GM19452 (cell line): ENCODE results near the gene LRP1-AS.

Source experiments
- ATAC-seq: cut with Tn5 transposase; IDR thresholded peaks from one replicate; pipeline ENCODE4 v1.9.1; 2021; ENCODE audit not compliant: unreplicated experiment

LRP1-AS gene

DNA sequence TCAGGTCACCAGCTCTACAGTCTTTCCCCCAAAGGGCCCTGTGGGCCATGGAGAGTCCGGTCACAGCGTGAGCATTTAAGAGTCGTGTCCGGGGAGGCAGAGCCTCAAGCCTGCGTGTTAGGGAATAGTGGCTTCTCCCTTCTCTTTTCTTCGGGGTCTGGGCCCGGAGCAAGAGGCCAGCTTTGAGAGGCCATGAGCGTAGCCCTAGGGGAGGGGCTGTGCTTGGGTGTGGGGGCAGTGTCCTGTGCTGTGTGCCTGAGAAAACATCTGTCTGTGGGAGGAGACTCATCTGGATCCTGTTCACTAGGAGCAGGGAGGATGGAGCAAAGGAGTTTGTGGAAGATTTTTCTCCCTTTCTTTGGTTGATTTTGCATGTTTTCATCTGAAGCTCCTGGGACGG is 5.3 kb downstream of the LRP1-AS start:
- no peak for ATAC-seq

DNA sequence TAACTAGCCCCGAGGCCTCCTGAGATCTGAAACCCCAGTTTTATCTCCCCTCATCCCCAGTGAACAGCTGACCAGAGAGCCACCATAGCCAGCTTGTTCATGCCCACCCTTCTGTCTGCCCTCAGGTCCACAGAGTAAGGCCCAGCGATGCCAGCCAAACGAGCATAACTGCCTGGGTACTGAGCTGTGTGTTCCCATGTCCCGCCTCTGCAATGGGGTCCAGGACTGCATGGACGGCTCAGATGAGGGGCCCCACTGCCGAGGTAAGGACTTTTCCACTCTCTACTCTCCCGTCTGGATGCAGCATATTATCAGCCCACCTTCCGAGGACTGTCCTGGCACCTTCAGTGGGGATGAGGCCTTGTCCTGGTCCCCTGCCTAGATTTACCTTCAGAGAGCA is 6.2 kb downstream of the LRP1-AS start:
- ATAC-seq = no peak

DNA sequence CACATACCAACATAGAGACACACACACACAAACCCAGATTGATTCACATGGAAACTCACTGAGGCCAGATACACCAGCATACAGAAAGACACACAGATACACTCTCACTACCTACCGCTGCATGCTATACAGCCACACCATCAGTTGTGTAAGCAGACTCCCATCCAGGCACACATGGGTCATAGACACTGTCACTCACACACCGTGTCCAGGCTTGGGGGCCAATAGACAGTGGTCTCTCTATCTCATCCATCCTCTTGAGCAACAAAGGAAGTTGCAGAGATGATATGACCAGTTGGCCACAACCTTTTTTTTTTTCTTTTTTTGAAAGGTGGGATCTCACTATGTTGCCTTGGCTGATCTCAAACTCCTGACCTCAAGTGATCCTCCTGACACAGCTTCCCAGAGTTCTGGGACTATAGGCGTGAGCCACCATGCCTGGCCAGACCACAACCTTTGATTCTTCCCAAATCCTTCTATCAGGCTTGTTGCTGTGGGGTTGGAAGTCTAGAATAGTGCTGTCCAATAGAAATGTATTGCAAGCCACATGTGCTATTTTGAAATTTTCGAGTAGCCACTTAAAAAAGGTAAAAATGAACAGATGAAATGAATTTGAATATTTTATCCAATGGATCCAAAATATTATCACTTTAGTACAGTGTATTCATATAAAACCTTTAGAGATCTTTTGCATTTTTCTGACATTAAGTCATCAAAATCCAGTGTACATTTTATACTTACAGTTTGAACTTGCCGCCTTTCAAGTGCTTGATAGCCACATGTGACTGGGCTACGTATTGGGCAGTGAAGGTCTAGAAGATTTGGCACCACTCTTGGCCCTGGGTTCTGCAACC is 7.4 kb downstream of the LRP1-AS start:
- no peak for ATAC-seq

DNA sequence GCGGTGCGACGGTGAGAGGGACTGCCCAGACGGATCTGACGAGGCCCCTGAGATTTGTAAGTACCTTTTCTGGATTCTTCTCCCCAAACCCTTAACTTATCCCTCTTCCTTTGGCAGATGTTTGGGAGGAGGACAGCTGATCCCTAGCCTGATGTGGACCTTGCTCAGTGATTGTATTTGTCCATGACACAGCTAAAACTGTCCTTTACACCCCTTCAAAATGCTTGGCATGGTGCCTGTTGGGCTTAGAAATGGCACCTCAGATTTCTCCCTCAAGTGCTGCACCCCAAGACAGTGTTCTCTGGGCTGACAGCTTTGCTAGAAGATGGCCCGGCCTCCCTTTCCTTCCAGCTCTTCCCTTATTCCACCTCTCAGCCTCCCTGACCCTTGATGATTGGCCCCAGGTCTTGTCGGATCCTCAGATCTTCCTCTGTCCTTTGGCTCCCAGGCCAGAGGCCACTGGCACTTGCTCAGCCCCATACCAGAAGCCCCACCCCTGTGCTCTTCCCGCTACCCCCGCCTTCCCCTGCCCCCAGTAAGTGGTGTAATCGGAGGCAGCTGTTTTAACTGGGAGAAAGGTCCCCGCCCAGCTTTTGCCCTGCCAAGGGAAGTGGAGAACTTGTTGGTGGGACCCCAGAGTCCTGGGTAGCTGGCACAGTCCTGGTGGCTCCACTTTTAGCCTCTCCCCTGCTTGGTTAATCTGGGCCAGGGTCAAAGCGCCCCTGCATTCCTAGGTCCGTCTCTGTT is 8.7 kb downstream of the LRP1-AS start:
- no peak for ATAC-seq

DNA sequence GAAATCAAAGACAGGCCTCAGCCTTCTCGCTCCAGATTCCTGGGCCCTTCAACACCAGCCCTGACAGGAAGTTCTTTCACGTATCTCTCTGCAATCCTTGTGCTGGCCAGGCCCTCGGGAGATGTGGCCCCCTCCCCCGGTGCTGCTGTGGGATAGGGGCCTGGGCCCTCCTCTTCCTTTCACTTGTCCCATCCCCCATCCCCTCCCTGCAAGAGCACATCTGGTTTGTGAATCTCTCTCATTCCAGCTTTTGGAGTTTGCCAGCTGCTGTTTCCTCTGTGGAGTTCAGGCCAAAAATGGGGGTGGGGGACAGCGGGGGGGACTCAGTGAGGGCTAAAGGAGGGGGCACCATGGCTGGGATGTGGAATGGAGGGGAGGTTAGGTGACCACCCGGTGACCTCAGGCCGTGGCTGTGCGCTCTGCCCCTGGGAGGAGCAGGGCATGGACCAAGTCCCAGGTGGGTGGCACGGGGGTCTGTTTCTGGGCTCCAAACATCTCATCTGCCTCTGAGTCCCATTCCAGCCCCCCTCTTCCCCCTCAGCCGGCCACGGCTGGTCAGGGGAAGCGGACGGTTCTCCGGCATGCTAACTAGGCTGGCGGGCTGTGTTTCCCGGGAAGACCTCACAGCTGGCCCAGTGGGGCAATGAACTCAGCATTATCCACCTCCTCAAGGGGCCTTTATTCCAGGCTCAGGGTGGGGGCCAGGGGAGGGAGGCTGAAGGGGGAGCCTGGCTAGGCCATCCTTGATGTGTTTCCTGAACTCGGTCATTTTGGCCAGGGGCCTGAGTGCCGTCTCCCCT is 11.7 kb downstream of the LRP1-AS start:
- no peak for ATAC-seq

DNA sequence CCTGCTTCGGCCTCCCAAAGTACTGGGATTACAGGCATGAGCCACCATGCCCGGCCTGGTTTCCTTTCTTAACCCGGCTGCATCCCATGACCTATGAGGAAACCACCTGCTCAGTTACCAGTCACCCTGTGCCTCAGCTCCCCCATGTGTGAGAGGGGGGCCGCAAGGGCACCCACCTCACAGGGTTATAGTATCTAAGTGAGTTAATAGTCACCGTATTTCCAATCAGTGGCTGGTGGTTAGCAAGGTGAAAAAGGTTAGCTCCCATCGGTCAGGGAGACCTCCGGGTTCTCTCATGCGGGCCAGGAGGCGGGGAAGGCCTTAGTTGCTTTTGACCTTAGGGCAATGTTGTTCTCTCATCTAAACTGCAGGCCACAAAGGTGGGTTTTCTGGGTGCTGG is 12.5 kb downstream of the LRP1-AS start:
- ATAC-seq = no peak

DNA sequence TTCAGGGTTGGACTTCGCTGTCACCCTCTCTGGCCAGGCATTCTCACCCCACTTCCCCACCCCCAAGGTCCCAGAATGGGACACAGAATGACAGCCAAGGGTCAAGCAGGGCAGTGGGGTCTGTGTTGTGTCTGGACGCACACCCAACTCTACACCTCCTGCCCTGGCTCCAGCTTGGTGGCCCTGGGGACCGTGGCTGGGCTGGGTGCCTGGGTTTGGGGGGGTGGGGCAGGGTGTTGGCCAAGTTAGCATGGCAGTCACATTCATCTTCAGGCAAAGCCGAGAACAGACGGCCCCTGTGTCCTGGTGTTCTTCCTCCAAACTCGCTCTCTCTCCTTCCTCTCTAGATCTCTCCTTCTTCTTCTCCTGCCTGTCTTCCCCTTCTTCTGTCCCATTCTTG is 13.5 kb downstream of the LRP1-AS start:
- no peak for ATAC-seq

DNA sequence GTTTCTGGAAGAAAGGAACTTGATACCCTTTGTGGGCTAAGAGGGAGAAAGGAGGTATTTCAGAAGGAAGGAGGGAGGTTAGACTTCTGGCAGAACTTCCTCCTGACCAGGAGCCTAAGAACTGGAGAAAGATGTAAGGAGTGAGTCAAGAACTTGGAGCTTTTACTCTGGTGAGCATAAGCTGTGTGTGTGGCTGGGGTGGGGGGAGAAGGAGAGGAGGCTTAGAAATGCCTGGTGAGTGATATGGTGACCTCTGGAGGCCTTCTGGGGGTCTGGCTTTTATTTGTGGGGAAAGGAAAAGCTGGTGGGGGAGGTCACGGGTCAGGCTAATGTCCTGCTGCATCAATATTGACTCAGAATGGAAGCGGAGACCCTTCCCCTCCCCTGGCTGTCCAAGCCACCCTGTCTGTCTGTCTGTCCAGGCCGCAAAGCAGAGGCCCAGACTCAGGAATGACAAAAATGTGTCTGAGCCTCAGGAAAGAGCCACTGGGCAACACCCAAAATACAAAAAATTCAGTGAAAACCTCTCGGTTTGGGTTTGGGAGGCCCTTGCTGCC is 14.3 kb downstream of the LRP1-AS start:
- ATAC-seq = no peak

DNA sequence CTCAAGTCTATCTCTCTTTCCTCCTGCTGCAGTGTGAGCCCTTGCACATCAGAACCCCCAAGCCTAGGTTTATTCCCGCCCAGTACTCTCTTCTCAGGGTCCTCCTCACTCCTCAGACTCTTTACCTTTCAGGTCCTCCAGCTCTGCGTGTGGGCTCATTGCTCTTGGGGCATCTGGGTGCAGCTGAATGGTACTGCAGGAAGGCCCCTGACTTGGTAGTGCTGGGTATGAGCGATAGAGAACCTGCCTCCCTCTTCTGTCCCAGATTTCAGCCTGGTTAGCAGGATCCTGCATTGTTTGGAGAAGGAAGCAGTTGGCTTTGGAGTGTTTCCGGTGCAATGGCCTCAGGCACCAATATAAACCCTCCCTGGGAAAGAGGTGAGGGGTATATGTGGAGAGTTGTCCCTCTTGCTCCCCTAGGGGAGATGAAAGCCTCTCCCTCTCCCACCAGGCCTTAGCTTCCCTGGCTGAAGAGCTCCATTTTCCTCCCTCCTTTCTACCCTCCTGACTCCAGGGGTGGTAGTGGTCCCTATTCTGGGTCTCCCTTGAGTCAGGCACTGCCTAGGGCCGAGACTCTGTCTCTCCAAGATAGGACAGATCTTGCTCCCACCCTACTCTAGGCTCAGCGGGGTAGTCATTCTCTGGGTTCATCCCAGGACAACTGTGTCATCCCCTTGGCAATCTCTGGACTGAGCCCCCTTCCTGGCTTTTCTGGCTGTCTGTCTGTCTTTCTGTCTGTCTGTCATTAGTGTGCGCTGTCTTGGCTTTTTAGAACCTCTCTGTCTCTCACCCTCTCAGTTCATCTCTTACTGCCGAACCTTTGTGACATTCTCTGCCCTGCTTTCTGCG is 15.3 kb downstream of the LRP1-AS start:
- no peak for ATAC-seq

DNA sequence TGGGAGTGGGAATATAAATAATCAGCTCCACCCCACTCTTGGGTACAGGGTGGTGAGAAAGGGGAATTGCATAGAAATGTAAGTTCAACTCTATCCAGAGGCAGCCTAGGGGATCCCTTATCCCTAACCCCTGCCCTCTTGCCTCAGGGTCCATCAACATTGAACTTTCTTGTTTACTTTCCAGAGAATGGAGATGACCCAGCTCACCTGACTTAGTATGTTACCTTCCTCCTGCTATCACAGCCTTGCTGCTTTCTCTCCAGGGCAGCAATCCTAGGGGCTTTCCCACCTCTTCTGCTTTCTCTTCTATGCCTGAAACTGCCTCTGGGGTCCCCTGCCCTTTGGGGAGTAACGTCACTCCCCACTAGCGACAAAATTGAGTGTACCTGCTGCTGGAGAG is 16.5 kb downstream of the LRP1-AS start:
- ATAC-seq = no peak

DNA sequence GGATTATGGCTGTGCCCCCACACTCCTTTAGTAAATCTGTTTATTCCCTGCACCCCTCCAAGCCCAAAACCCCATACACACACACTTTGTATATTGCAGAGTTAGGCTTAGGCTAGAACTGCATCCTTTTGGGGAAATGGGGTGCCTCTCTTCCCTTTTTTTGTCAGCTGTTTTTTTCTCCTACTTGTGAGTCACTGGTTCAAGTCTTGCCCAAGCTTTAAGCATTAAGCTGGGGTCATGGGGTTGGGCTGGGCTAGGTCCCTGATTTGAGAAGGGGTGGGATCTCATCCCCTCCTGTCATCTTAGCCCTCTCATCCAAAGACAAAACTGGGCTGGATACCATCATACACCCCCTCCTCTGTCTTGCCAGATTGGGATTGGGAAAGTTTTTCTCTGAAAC is 17.5 kb downstream of the LRP1-AS start:
- ATAC-seq = no peak

DNA sequence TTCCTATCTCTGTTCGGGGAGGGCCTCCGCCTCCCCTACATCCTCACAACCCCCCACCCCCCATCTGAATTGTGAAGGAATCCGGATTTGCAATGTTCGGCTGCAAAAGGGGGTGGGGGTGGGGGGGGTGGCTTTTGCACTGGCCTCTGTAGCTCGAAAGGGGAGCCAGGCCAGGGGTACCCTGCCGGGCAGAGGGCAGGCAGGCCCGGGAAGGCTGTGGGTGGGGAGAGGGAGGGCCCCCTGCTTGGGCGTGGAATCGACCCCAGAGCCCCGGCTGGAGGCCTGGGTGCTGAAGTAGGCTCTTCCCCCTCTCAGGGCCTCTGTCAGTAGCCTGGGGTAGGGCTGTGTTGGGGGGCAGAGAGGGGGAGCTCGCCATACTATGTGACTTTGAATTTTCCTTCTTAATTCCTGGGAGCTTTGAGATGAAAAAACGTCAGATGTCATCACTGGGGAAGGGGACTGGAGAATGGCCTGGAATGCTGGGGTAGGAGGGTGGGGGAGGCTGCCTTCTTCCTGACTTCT is 18.0 kb downstream of the LRP1-AS start:
- no peak for ATAC-seq

DNA sequence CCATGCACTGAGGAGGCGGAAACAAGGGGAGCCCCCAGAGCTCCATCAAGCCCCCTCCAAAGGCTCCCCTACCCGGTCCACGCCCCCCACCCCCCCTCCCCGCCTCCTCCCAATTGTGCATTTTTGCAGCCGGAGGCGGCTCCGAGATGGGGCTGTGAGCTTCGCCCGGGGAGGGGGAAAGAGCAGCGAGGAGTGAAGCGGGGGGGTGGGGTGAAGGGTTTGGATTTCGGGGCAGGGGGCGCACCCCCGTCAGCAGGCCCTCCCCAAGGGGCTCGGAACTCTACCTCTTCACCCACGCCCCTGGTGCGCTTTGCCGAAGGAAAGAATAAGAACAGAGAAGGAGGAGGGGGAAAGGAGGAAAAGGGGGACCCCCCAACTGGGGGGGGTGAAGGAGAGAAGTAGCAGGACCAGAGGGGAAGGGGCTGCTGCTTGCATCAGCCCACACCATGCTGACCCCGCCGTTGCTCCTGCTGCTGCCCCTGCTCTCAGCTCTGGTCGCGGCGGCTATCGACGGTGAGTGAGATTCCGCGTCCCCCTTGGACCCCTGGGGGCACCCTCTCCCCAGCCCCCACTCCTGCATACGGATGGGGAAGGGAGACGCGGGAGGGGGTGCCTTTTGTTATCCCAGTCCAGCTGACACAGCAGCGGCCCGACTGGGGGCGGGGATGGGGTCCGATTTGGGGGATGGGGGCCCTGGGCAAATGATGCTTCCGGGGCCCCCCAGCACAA is 18.7 kb downstream of the LRP1-AS start:
- no peak for ATAC-seq

DNA sequence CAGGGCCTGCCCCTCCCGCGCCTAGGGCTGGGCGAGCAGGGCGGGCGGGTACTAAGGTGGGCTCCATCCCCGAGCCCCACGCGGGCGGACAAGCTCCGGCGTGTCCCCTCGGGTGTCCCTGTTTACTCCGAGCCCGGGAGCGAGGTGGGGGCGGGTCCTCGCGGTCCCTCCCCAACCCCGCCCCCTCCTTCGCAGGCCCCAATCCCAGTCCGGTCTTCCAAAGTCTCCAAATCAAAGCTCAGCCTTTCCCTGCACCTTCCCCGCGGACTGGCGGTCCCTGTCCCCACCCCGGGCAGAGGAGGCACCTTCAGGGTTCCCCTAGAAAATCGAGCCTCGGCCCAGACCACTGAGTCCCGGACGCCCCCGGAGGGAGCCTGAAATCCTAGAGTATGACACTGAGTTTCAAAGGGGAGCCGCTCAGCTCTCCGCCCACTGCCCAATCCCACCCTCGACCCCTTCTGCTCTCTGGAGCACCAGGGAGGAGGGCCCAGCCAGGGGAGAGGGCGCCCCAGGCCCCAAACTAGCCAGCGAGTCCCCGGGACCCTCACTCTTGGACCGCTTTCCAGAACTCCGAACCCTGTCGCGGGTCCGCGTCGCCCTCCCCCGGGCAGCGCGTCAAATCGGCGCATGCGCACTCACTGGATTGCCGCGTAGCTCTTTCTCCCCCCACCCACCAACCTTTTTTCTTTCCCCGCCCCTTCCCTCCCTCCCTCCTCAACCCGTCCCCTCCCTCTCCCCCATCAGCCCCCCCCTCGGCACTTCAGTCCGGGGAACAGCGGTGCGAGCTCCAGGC is 19.5 kb downstream of the LRP1-AS start, which contains the start of gene LRP1:
Gene LRP1, plus strand, starts transcription at position 758 of the 793 bp plus-strand sequence. CDS start 482 bp downstream, outside the sequence.
- ATAC-seq = no peak

DNA sequence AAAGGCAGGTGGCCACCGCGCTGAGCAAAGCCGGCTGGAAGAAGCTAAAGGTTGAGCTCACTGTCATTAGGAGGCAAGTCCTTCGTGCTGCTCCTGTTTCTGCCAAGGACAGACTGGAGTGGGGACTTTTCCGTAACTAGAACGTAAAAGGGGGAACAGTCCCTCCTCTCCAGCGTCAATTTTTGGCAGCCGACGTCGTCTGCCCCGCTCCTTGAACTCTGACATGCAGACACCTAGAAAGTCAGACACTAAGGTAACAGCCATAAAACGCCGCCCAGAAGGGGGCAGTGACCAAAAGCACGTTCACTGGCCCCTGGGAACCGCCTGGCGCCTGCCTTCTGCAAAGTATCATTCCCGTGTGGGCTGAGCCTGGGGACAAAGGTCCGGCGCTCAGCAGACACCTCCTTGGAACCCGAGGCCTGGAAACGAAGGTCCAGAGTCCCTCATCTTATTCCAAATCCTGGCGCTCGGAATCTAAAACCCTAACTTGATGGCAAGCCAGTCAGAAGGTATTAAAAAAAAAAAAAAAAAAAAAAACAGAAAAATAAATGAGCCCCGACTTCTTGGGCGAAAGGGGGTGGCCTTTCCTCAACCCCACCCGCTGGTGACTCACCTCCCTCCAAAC is 20.2 kb downstream of the LRP1-AS start:
- no peak for ATAC-seq

DNA sequence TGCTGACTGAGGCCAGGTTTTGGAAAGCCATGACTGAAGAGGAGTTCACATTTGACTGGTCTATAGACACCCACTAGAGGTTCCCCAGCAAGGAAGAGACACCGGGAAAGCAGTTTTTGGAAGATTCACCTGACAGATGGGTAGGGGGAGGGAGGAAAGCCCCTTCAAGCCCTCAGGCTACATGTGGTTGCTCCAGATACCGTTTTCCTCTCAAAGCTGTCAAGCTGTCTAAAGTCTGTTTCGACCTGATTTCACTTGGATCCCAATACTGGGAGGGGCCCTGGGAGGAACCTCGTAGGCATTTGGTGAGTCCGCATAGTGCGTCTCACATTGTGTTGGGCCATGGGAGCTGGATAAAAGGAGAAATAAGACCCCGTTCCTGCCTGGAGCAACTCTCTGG is 20.9 kb downstream of the LRP1-AS start:
- ATAC-seq = no peak

DNA sequence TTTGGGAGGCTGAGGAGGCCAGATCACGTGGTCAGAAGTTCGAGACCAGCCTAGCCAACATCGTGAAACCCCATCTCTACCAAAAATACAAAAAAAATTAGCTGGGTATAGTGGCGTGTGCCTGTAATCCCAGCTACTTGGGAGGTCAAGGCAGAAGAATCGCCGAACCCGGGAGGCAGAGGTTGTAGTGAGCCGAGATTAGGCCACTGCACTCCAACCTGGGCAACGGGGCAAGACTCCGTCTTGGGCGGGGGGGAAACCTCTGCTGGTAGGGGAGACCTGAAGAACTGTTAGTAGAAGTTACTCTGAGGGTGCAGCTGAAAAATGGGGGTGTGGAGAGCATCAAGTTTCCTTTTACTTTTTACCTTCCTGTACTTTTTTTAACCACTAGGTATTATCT is 21.4 kb downstream of the LRP1-AS start:
- no peak for ATAC-seq

DNA sequence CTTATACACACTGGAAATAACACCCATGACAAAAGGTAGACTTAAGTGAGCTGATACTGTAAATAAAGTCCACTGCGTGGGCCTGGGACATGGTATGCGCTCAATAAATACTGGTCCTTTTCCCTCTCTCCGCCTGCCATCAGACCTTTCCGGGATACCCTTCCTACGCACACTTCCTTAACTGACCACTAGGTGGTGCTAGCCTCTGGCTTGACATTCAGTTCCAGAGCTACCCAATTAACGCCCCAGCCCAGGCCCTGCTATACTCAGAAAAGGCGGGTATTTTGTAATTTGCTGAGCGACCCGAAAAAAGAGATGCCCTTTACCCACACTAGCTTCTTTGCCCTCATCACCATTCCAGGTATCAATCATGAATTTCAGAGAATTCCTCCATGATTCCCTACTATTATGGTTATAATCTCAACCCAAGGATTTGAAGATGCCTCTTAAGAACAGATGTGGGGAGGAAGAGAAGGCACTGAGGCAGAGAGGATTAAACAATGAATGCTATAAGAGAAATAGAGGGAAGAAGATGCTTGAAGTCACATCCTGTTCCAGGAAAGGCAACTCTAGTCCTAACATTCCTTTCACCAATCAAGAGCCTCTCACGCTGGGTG is 23.1 kb downstream of the LRP1-AS start:
- ATAC-seq = no peak
